Large intestine (tissue), 3 donors: ENCODE measurements around the gene KIAA1614. TPM values are rescaled to one million over a fixed set of nuclear protein-coding genes. Genes with fewer than 3 reads are reported as not detected.
A peak's percentile ranks its signal among the peaks of the same experiment; 100 is the strongest.
"Not testable (repeated sequence)": the region's sequence is repeated elsewhere in the genome, so short reads cannot be mapped to it uniquely, and the experiment has no call there.

Source experiments
- DNase-seq, 2 donors: peaks; one replicate each; pipeline versions ENCODE4 v3.0.0 to v3.0.0-alpha.2; 2013
- H3K27ac ChIP-seq: one replicate; pipeline ENCODE4 v1.5.1; 2013; ENCODE audit warnings: low read length
- H3K27me3 ChIP-seq: 2 replicates; pipeline ENCODE4 v1.6.1; 2013; ENCODE audit warnings: low read length; ENCODE audit not compliant: control insufficient read depth, insufficient read depth
- H3K36me3 ChIP-seq: 2 replicates; pipeline ENCODE4 v1.6.1; 2013; ENCODE audit warnings: low read length; ENCODE audit not compliant: control insufficient read depth, insufficient read depth
- H3K4me1 ChIP-seq: one replicate; pipeline ENCODE4 v1.6.1; 2013; ENCODE audit warnings: low read length; ENCODE audit not compliant: control insufficient read depth, insufficient read depth
- H3K4me3 ChIP-seq: one replicate; pipeline ENCODE4 v1.5.1; 2013; ENCODE audit warnings: low read length
- H3K9me3 ChIP-seq: one replicate; pipeline ENCODE4 v1.6.1; 2013; ENCODE audit warnings: mild to moderate bottlenecking, low read depth, low read length, moderate library complexity; ENCODE audit not compliant: control insufficient read depth
- WGBS: methylation state at CpG from one replicate; pipeline ENCODE4 v1.1.5; 2013; ENCODE audit warnings: low lambda C conversion rate; ENCODE audit not compliant: insufficient coverage; 5-methylcytosine and 5-hydroxymethylcytosine counted together
- polyA plus RNA-seq: library from polyadenylated mRNA; unstranded; fragments of 120-200 nt; gene quantifications from one replicate; pipeline ENCODE4 v1.2.1, GENCODE V29; 2013

KIAA1614 gene
- polyA plus RNA-seq, 1 donor, result 2.1 TPM

DNA sequence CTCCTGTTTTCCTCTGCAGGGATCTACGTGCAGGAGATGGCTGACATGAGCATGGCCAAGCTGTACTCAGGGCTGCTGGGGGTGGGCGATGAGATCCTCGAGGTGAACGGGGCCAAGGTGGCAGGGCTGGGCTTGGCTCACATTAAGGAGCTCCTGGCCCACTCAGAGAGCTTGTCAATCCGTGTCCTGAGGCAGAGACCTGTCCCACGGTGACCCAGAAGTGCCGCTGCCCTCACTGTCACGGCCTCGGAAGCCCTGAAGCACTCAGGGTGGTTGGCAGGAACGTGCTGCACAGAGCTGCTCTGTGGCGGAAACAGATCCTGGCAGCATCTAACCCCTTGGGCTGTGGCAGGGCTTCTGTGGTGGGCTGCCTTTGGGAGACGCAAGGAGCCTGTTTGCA is 37.6 kb downstream of the KIAA1614 start:
- no peaks in the 10 kb centered on the region for H3K9me3 ChIP-seq
- no peaks in the 10 kb centered on the region for H3K27me3 ChIP-seq
- no peak overlapping the region for H3K27ac ChIP-seq
- H3K4me3 ChIP-seq, result no peak overlapping the region
- WGBS, result no CpG with 5 or more reads among the region's 12 CpGs
- H3K4me1 ChIP-seq, result peaks cover 3% of the 10 kb centered on the region
- DNase-seq, result no peak
- H3K36me3 ChIP-seq, result peaks cover 20% of the 10 kb centered on the region

GRCh38 chr1:180951186-180951745 is 38.6 kb downstream of the KIAA1614 start:
- WGBS, result no CpG with 5 or more reads among the region's 11 CpGs
- H3K36me3 ChIP-seq, result peaks cover 20% of the 10 kb centered on the region
- no peak for DNase-seq

DNA sequence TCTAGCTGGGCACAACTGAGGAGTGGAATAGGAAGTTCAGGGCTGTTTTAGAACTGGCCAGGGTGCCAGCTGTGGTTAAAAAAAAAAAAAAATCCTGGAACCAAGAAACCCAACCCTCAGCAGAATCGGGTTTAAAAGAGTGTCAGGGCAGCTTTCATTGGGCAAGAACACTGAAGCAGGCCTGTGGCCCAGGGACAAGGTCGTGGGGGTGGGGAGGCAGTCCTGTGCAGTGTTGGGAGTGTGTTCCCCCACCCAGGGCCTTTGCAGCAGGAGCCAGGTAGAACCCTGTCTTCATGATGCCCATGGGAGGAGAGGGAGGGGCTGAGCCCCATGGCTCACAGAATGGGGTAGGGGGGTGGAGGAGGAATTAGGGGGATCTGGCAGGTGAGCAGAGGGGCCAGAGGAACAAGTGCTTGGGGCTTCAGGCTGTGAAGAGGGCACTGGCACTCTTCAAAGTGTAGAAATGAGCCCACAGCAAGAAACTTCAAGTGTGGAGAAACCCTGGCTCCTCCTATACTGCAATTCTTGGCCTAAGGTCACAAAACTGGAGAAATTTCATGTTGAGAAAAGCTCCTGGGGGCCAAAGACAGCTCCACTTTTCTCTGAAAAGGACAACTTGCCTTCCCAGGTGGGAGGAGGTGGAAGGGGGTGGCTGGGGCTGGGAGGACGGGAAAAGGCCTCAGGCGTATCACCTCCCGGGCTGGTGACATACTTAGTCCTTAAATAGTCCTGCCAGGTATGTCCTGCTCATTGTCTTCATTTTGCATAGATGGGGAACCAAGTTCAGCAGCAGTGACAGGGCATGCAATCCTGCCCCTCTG is 39.3 kb downstream of the KIAA1614 start:
- H3K36me3 ChIP-seq, result peaks cover 20% of the 10 kb centered on the region
- H3K27me3 ChIP-seq, result no peaks in the 10 kb centered on the region
- DNase-seq, result no peak
- H3K4me3 ChIP-seq, result no peak overlapping the region
- no peak overlapping the region for H3K27ac ChIP-seq
- H3K4me1 ChIP-seq, result peaks cover 3% of the 10 kb centered on the region
- no CpG with 5 or more reads among the region's 5 CpGs for WGBS
- no peaks in the 10 kb centered on the region for H3K9me3 ChIP-seq

More at GRCh38 chr1:180951186-180951745, 38.6 kb downstream of the KIAA1614 start:
- Histone ChIP-seq H3K4me1 (peaks cover 3% of the 10 kb centered on the region), H3K4me3 (no peak overlapping the region), H3K9me3 (no peaks in the 10 kb centered on the region), H3K27me3 (no peaks in the 10 kb centered on the region), H3K27ac (no peak overlapping the region)

- no CpG with 5 or more reads among the region's 6 CpGs for WGBS
- H3K27me3 ChIP-seq, result no peaks in the 10 kb centered on the region
- no peaks in the 10 kb centered on the region for H3K9me3 ChIP-seq
- peaks cover 18% of the 10 kb centered on the region for H3K36me3 ChIP-seq
- no peak overlapping the region for H3K27ac ChIP-seq
- peaks cover 3% of the 10 kb centered on the region for H3K4me1 ChIP-seq
- no peak for DNase-seq
- H3K4me3 ChIP-seq, result no peak overlapping the region
Measured at GRCh38 chr1:180952657-180953013, 39.9 kb downstream of the KIAA1614 start.

GRCh38 chr1:180953291-180954004 is 40.8 kb downstream of the KIAA1614 start:
- WGBS, result no CpG with 5 or more reads among the region's 41 CpGs
- H3K27ac ChIP-seq, result no peak overlapping the region
- peak overlapping the region; percentile 47 for H3K4me3 ChIP-seq
- no peak for DNase-seq
- H3K9me3 ChIP-seq, result no peaks in the 10 kb centered on the region
- peaks cover 14% of the 10 kb centered on the region for H3K36me3 ChIP-seq
- H3K27me3 ChIP-seq, result no peaks in the 10 kb centered on the region
- peaks cover 3% of the 10 kb centered on the region for H3K4me1 ChIP-seq

DNA sequence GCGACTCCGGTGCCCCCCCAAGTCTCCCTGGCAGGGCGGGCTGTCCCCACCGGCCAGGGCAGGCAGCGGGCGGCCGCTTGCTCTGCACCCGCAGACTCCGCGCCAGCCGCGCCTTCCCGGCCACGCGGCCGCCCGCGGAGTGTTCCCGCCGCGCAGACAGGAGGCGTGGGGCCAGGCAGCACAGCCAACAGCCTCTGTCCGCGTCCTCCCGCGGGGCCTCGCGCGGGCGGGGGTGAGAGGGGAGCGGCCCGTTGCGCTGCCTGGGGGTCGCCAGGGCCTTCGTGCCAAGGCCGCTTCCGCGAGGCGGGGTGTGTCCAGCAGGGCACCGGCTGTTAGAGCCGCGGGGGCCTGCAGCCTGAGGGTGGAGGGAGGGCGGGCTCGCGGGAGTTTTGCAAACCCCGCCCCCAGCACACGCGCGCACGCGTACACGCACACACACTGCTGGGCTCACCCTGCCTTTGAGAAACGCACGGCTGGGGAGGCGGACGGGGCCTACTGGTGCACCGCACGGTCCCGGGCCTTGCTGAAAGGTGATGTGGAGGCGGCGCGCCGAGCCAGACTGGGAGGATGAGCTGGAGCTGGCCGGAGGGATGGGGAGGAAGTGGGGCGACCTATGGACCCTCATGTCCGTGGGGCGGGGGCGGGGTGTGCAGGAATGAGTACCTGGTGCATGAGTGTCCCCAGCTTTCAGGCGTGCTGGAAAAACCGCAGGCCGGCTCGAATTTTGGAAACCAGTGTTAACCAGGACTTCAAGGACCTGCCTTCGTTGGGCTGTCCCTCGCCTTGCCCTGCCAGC is 41.5 kb downstream of the KIAA1614 start:
- H3K4me1 ChIP-seq, result peaks cover 3% of the 10 kb centered on the region
- H3K9me3 ChIP-seq, result no peaks in the 10 kb centered on the region
- WGBS, result 20% methylated on average over 1 of the region's 74 CpGs
- H3K36me3 ChIP-seq, result peaks cover 14% of the 10 kb centered on the region
- H3K27ac ChIP-seq, result peak overlapping the region; percentile 1
- H3K4me3 ChIP-seq, result peak overlapping the region; percentile 47
- no peaks in the 10 kb centered on the region for H3K27me3 ChIP-seq
- DNase-seq, result peak; percentile 49 to 85

- no CpG with 5 or more reads among the region's 10 CpGs for WGBS
- no peaks in the 10 kb centered on the region for H3K9me3 ChIP-seq
- no peaks in the 10 kb centered on the region for H3K27me3 ChIP-seq
- H3K36me3 ChIP-seq, result peaks cover 12% of the 10 kb centered on the region
- H3K4me3 ChIP-seq, result peak overlapping the region; percentile 47
- H3K4me1 ChIP-seq, result peaks cover 3% of the 10 kb centered on the region
- H3K27ac ChIP-seq, result no peak overlapping the region
- DNase-seq, result no peak
Measured at GRCh38 chr1:180954801-180955165, 42.1 kb downstream of the KIAA1614 start.

DNA sequence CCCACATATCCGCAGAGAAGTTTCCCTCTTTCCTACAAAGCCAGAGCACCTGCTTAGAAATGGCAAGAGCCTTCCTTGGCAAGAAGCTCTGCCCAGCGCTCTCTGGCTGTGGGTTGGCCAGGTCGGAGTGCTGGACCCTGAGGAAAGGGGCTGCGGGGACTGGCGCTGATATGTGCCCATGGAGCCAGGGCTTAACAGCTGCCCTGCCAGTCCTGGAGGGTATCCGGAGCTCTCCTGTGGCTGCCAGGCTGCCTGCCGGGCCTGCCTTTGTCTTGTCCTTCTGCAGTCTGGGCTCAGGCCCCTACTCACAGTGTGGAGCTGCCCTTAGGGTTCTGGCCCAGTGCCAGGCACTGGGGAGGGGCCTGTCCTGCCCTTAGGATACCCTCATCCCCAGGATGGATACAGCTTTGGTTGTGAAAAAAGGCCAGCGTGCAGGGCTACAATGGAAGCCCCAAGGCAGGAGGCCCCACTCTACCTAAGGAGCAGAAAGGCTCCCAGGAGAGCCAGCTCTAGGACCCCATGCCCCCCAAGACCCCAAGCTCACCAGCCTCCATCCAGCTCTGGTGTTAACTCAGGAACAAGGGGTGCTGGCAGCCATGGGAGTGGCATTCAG is 43.4 kb downstream of the KIAA1614 start:
- Histone ChIP-seq H3K27me3 (no peaks in the 10 kb centered on the region), H3K4me3 (no peak overlapping the region), H3K27ac (no peak overlapping the region), H3K4me1 (peaks cover 3% of the 10 kb centered on the region), H3K9me3 (no peaks in the 10 kb centered on the region), H3K36me3 (peaks cover 4% of the 10 kb centered on the region)
- no CpG with 5 or more reads among the region's 8 CpGs for WGBS
- DNase-seq, result no peak

GRCh38 chr1:180959620-180960019 is 46.9 kb downstream of the KIAA1614 start:
- H3K27me3 ChIP-seq, H3K9me3 ChIP-seq, DNase-seq, H3K4me3 ChIP-seq, H3K36me3 ChIP-seq, H3K27ac ChIP-seq, H3K4me1 ChIP-seq: not testable (repeated sequence)
- WGBS, result no CpG with 5 or more reads among the region's 5 CpGs

- no peaks in the 10 kb centered on the region for H3K9me3 ChIP-seq
- peaks cover 11% of the 10 kb centered on the region for H3K36me3 ChIP-seq
- H3K4me3 ChIP-seq, result no peak overlapping the region
- no peak for DNase-seq
- no peak overlapping the region for H3K27ac ChIP-seq
- no peaks in the 10 kb centered on the region for H3K4me1 ChIP-seq
- no CpG with 5 or more reads among the region's 4 CpGs for WGBS
- no peaks in the 10 kb centered on the region for H3K27me3 ChIP-seq
Measured at GRCh38 chr1:180961622-180962021, 48.9 kb downstream of the KIAA1614 start.
